H1 (cell line): ENCODE measurements around the gene FRMD3.

Experiments
- CEBPB ChIP-seq: IDR thresholded peaks from 2 replicates; pipeline ENCODE4 v1.6.1; 2012; ENCODE audit warnings: low read depth, low read length
- EP300 ChIP-seq, 2 experiments: IDR thresholded peaks; 1 replicate in 1 of 2; 2 replicates in 1 of 2; pipeline ENCODE4 v1.6.1; 2011 to 2012; ENCODE audit warnings: low read depth in 2 of 2, low read length in 2 of 2, mild to moderate bottlenecking in 2 of 2, borderline replicate concordance in 1 of 2, inconsistent platforms in 1 of 2, moderate library complexity in 1 of 2
- POLR2A ChIP-seq, 2 experiments: IDR thresholded peaks; 1 replicate in 1 of 2; 2 replicates in 1 of 2; pipeline ENCODE4 v1.6.1; 2011; ENCODE audit warnings: low read depth in 2 of 2, low read length in 2 of 2, mild to moderate bottlenecking in 2 of 2; ENCODE audit errors: control extremely low read depth in 1 of 2
- SIN3A ChIP-seq, 2 experiments: IDR thresholded peaks in 1 of 2; conservative IDR thresholded peaks in 1 of 2; 2 replicates each; pipeline ENCODE4 v1.6.1; 2011 to 2012; ENCODE audit warnings: low read length in 2 of 2, improper control_type of control experiment in 1 of 2, low read depth in 1 of 2, mild to moderate bottlenecking in 1 of 2
- TF ChIP-seq, protein P1 (sequence below): IDR thresholded peaks from 2 replicates; pipeline ENCODE4 v1.6.1; 2012; ENCODE audit warnings: inconsistent platforms
- TF ChIP-seq, protein P2 (sequence below), 3 experiments: IDR thresholded peaks; 1 replicate in 2 of 3; 2 replicates in 1 of 3; pipeline versions ENCODE4 v1.5.1 to v1.6.1; 2011; ENCODE audit warnings: low read length in 3 of 3, mild to moderate bottlenecking in 3 of 3, inconsistent platforms in 2 of 3, low read depth in 1 of 3, moderate library complexity in 1 of 3; ENCODE audit not compliant: insufficient read depth in 1 of 3; ENCODE audit errors: control extremely low read depth in 1 of 3

DNA sequence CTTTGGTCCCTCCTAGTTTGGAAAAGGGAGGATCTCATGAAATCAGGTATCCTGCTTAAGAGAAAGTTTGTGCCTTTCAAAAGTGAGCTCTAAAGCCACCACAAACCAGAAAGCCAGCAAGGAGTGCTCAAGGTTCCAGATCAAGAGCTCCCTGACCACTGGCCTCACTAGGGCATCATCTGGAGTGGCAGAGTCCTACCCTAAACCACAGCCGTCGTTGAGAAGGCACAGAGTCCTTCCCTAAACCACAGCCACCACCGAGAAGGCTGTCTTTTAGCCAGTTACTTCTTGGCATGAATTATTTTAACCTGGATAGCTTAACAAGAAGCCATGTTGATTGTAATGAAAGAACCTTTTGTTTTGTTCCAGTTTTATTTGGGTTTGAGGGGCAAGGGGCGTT is 102.9 kb downstream of the FRMD3 start:
- TF ChIP-seq CEBPB (no peak), POLR2A (IDR thresholded peaks at IDR 0.05; ENCODE audit: control extremely low read depth in 1 of 2, low read depth in 2 of 2, low read length in 2 of 2) (no peak), SIN3A (conservative IDR thresholded peaks at IDR 0.05 in 1 of 2, IDR thresholded peaks at IDR 0.05 in 1 of 2; ENCODE audit: low read depth in 1 of 2, low read length in 2 of 2) (no peak), EP300 (IDR thresholded peaks at IDR 0.05; ENCODE audit: borderline replicate concordance in 1 of 2, low read depth in 2 of 2, low read length in 2 of 2) (no peak)
- TF ChIP-seq, protein P1, sequence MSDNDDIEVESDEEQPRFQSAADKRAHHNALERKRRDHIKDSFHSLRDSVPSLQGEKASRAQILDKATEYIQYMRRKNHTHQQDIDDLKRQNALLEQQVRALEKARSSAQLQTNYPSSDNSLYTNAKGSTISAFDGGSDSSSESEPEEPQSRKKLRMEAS: no peak
- TF ChIP-seq, protein P2, sequence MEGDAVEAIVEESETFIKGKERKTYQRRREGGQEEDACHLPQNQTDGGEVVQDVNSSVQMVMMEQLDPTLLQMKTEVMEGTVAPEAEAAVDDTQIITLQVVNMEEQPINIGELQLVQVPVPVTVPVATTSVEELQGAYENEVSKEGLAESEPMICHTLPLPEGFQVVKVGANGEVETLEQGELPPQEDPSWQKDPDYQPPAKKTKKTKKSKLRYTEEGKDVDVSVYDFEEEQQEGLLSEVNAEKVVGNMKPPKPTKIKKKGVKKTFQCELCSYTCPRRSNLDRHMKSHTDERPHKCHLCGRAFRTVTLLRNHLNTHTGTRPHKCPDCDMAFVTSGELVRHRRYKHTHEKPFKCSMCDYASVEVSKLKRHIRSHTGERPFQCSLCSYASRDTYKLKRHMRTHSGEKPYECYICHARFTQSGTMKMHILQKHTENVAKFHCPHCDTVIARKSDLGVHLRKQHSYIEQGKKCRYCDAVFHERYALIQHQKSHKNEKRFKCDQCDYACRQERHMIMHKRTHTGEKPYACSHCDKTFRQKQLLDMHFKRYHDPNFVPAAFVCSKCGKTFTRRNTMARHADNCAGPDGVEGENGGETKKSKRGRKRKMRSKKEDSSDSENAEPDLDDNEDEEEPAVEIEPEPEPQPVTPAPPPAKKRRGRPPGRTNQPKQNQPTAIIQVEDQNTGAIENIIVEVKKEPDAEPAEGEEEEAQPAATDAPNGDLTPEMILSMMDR (IDR thresholded peaks at IDR 0.05; ENCODE audit: control extremely low read depth in 1 of 3, insufficient read depth in 1 of 3, low read depth in 1 of 3, low read length in 3 of 3): no peak
